GM18517 (cell line): ENCODE measurements around the gene PLXNA1.

ENCODE experiments used
- ATAC-seq: cut with Tn5 transposase; IDR thresholded peaks from one replicate; pipeline ENCODE4 v1.9.1; 2021; ENCODE audit warnings: mild to moderate bottlenecking, moderate library complexity; ENCODE audit not compliant: unreplicated experiment

PLXNA1 gene

DNA sequence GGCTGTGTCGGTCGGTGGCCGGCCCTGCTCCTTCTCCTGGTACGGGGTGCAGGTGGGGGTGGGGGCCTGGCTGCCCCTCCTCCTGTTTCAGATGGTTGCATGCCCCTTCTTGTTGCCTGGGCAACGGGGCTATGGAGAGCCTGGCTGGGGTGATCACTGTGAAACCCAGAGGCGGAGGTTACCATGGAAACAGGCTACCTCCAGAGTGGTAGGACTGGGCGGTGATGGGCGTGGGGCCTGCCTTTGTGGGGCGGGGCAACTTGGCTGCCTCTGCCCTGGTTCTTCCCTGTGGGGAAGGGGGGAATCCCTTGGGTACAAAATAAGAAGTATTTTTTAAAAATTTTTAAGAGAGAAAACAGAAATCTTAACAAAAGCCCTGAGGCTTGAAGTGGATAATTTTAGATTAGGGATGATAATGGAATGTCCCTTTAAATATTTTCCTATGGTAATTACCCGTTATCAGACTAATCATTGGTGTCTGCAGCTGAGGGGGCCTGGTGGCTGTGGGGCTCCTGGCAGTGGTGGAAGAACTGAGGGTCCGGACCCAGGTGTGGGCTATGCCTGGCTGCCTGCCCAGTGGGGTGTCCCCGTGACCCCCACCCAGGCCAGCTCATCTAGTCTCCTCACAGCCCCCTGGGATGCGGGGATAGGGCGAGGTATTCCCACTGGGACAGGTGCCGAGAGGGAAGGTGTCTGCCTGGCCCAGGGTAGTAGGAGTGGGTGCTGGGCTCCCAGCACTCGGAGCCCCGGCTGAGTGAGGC, 32.5 kb downstream of the PLXNA1 start:
- ATAC-seq = no peak

DNA sequence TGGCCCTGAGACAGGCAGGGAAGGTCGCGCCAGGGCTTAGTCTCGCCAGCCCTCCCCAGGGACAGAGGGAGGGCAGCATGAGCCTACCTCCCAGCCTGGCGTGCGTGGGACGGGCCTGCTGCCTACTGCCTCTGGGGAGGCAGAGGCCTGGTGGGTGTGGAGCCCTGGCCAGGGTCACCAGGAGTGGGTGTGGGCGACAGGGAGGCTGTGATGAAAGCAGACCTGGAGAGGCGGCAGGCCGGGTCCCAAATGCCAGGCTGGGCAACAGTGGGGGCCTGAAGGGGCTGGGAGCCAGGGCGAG, 33.1 kb downstream of the PLXNA1 start:
- ATAC-seq = no peak

DNA sequence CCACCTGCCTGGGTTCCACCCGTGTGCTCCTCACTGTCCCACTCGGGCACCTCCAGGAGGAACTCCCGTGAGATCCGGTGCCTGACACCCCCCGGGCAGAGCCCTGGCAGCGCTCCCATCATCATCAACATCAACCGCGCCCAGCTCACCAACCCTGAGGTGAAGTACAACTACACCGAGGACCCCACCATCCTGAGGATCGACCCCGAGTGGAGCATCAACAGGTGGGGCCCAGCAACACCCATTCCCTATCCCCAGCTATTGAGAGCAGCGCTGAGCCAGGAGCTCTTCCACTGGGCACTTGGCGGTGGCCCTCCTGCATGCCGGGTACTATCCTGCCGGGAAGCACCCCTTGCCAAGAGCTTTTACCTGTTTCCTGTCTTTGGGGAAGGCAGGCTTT, 33.5 kb downstream of the PLXNA1 start:
- no peak for ATAC-seq

DNA sequence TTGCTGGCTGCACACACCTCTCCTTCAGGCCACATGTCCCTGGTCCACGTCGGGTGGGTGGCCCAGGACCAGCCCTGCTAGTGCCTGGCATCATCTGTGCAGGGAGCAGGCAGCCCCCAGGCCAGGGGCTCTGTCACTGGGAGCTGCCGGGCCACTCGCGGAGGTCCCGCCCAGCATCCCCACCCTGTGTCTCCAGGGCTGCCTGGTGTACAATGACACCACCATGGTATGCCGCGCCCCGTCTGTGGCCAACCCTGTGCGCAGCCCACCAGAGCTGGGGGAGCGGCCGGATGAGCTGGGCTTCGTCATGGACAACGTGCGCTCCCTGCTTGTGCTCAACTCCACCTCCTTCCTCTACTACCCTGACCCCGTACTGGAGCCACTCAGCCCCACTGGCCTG, 34.3 kb downstream of the PLXNA1 start:
- no peak for ATAC-seq

DNA sequence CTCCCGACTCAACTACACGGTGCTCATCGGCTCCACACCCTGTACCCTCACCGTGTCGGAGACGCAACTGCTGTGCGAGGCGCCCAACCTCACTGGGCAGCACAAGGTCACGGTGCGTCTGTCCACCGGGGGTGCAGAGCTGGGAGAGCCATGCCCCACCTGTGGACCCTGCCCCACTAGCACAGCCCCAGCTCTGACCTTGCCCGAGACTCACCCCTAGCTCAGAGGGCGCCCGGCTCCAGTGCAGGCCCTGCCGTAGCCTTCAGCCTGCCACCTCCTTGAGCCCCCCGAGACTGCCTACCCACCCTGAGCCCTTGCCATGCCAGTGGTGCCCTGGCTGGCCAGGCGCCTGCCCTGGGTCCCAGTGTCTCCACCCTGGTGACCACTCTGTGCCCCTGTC, 34.9 kb downstream of the PLXNA1 start:
- ATAC-seq = no peak

DNA sequence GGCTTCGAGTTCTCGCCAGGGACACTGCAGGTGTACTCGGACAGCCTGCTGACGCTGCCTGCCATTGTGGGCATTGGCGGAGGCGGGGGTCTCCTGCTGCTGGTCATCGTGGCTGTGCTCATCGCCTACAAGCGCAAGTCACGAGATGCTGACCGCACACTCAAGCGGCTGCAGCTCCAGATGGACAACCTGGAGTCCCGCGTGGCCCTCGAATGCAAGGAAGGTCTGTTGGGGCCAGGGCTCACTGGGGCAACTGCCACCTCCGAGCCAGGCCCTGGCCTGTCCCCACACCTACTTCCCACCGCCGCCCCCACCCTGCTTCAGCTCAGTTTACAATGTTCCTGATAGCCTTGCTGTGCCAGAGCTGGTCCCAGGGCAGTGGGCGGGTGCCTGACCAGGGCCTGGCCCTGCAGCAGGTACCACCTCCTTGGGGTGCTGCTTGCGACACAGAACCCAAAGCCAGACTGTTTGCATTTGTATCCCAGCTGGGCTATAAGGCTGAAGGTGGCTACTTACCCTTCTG, 35.5 kb downstream of the PLXNA1 start:
- no peak for ATAC-seq

DNA sequence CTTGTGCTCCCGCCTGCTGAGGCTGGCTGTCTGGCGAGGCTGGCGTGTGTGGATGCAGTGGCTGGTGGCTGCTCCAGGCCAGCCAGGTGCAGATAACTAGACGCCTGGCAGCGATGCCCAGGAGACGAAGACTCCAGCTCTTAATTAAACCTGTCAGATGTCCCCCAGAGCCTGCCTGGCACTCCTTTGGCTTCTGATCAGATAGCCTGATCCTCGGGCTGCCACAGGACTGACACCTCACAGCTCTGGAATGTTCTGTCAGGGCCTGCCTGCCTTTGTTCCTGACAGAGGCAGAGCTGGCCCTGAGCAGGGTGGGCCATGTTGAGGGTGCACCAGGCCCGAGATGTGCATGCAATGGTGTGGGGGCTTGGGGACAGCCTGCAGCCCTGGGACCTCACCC, 36.5 kb downstream of the PLXNA1 start:
- no peak for ATAC-seq

DNA sequence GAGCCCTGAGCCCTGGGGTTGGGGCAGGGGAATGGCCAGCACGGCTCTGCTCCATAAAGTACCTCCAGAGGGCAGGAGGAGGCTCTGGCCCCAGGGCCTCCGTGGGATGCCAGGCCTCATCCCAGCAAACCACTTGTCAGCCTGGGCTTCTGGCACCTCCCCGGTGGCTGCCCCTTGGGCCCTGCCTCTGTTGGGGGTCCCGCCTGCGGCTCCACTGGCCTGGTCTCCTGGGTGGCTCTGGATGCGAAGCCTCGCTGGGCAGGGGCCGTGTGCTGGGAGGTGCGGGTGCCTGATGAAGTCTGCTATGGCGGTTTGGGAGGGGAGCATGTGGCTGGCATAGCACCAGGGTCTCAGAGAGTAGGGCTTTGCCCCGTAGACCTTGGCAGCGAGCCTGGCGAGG, 37.6 kb downstream of the PLXNA1 start:
- no peak for ATAC-seq

DNA sequence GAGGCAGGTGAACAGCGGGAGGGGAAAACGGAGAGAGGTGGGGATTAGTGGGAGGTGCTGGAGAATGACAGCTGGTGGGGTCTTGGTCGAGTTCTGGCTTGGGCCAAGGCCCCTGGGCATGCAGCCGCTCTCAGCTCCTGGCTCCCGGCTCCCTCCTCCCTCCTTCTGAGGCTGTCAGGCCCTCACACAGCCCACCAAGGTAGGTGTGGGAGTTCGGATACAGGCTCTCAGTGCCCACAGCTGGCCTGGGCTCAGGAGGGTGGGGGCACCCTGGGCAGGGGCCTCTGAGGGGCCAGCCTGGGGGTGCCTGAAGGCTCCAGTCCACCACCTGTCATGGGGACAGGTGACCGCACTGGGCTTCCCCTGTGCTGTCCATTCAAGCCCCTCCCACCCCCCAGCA, 39.9 kb downstream of the PLXNA1 start:
- ATAC-seq = no peak

DNA sequence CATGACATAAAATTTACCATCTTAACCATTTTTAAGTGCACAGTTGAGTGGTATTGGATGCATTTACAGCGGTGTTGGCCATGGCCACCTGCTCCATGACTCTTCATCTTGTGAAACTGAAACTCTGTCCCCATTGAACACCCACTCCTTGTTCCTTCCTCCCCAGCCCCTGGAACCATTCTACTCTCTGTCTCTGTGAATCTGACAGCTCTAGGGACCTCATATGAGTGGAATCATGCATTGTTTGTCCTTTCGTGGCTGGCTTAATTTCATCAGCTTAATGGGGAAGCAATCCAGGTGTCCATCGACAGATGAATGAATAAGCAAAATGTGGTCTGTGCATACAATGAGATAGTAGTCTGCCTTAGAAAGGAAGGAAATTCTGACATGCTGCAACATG, 42.5 kb downstream of the PLXNA1 start:
- no peak for ATAC-seq

DNA sequence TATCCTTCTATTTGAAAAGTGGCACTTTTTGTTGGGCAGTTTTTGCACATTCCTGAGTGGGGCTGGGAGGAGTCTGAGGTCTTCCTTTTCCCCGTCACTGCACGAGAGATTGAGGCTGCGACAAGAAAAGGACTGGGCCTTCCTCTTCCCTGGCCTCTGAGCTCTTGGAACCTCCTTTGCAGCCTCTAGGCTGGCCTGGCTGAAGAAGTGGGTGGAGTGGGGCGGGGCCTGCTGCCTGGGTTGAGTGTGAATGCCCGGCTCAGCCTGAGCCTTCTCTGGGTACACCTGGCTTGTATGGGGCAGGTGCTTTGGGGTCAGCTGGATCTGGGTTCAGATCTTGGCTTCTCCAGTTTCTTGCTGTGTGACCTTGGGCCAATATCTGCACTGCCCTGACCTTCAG, 43.1 kb downstream of the PLXNA1 start:
- no peak for ATAC-seq

DNA sequence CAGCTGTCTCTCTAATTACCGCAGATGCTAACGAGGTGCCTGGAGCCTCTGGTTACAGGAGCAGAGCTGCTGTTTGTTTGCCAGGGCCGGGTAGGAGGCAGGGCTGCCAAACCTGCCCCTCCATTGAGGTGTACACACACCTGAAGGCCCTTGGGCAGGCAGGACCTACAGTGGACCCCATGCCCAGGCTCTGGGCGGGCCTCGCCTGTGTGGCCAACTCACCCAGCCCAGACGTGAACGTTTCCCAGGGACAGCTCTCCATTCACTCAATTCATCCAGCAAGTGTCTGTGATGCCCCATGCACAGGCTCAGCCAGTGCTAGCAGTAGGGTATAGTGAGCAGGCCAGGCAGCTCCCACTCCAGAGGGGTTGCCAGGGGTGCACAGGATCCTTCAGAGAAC, 43.7 kb downstream of the PLXNA1 start:
- no peak for ATAC-seq

DNA sequence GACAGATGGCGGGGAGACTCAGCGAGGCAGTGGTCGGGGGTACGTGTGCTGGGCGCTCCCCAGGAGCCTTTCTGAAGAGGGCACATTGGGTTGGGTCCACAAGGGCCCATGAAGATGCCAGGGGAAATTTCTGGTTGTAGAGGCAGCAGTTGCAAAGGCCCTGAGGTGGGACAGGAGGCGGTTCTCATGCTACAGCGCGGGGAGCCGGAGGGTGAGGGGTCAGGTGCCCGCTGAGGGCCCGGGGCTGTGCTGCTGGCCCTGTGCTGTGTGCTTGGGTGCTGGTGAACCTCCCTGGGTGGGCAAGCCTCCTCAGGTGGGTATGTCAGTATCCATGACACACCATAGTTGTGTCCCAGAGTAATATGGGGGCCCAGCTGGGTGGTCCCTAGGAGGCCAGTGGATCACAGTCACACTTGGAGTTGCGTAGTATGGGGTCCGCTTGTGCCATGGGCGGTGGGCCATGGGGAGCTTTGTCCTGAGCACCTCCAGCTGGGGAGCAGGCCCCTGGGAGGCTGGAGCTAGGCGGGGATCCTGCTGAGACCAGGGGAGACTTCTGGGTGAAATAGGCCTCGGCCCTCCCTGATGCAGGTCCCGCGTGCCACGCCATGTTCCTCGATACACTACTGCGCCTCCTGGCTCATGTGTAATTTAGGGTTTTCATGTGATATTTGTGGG, 44.3 kb downstream of the PLXNA1 start:
- ATAC-seq = no peak

DNA sequence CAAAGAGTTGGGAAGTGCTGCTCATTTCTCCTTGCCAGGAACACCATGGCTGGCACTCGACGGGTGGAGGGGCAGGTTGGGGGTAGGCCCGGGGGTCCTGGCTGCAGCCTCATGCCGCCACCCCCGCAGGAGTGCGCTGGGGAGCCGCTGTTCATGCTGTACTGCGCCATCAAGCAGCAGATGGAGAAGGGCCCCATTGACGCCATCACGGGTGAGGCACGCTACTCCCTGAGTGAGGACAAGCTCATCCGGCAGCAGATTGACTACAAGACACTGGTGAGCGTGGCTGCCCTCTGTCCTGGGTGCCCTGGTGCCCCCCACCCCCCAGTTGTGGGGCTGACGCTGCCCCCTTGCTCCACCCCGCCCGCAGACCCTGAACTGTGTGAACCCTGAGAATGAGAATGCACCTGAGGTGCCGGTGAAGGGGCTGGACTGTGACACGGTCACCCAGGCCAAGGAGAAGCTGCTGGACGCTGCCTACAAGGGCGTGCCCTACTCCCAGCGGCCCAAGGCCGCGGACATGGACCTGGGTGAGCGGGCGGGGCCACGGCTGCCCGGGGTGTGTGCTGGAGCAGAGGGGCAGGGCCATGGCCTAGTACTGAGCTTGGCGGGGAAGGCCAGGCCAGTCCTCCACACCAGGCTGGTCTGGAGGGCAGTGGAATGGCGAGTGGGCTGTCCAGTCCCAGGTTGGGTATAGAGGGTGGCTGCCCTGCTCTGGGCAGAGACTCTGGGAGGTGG, 45.1 kb downstream of the PLXNA1 start:
- ATAC-seq = no peak

DNA sequence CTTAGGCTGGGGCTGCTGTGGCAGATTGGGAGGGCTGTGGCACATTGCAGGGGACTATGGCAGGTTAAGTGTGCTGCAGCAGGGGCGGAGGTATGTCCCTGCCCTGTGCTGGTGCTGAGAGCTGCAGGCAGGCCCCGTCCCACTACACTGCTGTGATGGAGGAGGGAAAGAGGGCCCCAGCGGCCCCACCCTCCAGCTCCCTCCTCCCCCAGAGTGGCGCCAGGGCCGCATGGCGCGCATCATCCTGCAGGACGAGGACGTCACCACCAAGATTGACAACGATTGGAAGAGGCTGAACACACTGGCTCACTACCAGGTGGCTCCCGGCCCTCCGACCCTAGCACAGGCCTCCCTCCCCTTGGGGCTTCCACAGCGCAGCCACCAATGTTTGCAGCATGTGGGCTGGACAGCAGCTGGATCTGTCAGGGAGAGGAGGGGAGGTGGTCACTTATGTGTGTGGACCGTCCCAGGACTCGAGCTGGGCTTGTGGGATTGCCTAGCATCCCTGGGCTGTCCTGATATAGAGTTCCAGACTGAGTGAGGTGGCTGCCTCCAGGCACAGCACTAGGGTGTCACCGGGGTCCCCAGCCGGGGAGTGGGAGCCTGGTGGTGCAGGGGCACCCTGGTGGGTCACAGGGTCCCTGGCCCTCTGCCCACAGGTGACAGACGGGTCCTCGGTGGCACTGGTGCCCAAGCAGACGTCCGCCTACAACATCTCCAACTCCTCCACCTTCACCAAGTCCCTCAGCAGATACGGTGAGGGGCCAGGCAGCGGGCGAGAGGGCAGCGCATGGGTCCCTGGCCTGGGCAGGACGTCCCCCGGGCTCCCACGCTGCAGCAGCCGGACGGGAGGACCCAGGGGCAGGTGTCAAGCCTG, 46.1 kb downstream of the PLXNA1 start:
- no peak for ATAC-seq

DNA sequence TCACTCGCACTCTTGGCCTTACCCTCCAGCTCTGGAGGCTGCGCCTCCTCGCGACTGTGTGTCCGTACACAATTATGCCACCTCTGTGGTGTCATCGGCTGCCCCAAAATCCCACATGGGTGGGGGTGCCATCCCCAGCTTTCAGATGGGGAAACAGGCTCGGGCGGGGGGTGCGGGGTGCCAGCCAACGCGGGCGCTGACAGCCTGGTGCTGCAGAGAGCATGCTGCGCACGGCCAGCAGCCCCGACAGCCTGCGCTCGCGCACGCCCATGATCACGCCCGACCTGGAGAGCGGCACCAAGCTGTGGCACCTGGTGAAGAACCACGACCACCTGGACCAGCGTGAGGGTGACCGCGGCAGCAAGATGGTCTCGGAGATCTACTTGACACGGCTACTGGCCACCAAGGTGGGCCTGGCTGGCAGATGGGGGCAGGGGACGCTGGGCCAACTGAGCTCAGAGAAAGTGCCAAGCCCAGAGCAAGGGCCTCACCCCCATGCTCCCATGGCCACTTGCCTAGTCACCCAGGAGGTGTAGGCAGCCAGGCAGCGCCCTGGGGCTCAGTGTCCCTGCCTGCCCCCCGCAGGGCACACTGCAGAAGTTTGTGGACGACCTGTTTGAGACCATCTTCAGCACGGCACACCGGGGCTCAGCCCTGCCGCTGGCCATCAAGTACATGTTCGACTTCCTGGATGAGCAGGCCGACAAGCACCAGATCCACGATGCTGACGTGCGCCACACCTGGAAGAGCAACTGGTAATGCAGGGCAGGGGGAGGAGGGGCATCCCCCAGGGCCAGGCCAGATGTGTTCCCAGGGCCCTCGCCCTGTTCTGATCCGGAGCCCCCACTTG, 47.0 kb downstream of the PLXNA1 start:
- ATAC-seq = no peak

DNA sequence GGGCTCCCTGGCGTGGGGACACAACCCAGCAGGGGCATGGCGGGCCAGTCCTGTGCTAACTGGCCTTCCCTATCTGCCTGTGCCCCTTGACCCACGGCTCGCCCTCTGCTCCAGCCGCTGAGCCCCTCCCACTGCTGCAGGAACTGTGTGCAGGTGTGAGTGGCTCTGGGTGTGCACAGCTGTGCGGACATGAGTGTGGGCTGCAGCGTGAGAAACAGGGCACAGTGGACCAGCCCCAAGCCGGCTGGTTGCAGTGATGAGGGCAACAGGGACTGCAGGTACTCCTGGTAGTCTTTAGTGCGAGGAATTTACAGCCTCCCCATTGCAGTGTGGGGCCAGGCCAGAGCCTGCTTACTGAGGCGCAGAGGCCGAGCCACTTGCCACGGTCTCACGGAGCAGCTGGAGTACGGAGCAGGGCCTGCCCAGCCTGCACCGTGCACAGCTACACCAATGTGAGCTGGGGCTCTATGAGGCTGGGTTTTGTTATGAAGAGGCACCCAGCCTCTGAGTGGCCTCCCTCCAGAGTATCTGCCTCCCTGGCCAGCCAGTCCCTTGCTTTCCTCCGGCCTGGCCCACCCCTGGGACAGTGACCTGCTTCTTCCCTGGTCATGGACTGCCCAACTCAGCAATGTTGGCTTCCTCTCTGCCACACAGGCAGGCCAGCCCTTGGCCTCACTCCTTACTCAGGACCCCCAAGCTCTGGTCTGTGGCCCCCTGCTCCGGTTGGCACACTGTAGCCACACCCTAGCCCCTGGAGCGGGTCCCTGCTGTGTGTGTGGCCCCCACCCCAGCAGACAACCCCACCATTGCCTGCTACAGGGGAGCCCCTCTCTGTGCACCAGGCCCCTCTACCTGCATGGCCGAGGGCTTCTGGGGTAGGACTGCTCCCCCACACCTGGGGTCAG, 47.8 kb downstream of the PLXNA1 start:
- no peak for ATAC-seq

DNA sequence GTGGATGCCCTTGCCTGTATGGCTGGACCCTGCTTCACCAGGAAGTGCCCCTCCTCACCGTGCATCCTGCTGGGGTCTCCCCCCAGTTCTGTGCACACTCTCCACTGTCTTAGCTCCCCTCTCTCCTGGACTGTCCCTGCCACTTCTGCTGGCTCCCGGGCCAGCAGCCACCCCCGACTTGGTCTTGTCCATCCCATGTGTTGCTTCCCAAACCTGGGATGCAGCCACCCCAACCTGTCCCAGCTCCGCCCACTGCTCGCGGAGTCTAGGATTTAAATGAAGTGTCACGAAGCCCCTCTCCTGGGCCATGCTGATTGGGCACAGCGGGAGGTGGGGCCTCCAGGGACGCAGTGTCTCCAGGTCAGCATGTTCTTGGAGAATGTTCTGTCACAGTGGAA, 48.5 kb downstream of the PLXNA1 start:
- ATAC-seq = no peak

DNA sequence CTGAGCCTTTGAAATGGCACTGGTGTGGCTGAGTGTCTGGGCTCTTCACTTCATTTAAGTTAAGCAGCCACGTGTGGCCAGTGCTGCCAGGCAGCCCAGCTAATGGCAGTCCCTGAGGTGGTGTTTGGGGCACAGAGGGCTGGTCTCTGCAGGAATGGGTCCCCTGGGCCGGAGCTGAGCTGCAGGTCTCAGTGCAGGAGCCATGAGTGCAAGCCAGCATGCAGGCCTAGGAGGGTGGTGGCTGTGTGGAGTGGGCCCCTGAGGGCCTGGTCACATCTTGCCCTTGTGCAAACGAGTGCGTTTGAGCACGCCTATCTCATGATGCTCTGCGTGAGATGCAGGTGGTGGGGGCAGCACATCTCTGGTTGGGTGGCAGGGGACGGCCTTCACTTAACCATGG, 48.9 kb downstream of the PLXNA1 start:
- ATAC-seq = no peak
